ENCODE measurements around the gene NXPH1. TPM values are rescaled to one million over a fixed set of nuclear protein-coding genes. Genes with fewer than 3 reads are reported as not detected.
A peak's percentile ranks its signal among the peaks of the same experiment; 100 is the strongest.

The NXPH1 gene
- total RNA-seq, 1 donor from 2014 or later, result not detected

DNA sequence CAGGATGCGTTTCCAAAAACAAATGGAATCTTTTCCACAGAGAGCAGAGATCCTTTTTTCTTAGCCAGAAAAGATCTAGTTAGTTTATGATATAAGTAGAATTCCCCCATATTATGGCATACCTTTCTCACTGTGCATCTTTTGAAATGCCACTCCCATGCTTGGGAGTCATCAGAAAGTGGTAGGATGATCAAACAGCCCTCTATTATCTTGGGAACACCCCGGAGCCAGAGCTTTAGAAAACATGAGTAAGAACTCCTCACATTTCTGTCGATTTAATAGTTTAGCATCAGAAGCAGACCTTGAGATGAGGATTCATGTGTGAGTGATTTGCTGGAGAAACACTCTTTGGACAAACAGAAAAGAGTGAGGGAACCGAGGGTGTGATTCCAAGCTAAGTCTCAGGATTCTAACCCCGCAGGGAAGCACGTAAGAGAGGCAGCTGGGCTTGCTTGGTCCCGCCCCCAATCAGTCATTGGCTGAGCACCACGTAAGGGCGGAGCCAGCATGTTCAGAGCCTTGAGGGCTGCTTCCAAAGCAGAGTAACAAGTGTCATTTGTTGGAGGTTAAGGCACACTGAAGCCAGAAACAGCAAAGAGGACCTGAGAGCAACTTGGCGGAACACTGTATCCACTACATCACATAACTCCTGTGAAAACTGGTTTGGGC, 43.7 kb upstream of the NXPH1 start:
- H3K4me3 ChIP-seq (ENCODE audit: low read depth, low read length), result no peak overlapping the region
- TF ChIP-seq CTCF (IDR thresholded peaks at IDR 0.05; ENCODE audit: insufficient read depth, low read length, severe bottlenecking), result no peak
- no peaks in the 10 kb centered on the region for H3K36me3 ChIP-seq (ENCODE audit: control insufficient read depth, insufficient read depth, low read length)
- DNase-seq (ENCODE audit: low read depth) (no peak), FAIRE-seq (no peak)
- no peaks in the 10 kb centered on the region for H3K27me3 ChIP-seq (ENCODE audit: control insufficient read depth, insufficient read depth, low read length)

DNA sequence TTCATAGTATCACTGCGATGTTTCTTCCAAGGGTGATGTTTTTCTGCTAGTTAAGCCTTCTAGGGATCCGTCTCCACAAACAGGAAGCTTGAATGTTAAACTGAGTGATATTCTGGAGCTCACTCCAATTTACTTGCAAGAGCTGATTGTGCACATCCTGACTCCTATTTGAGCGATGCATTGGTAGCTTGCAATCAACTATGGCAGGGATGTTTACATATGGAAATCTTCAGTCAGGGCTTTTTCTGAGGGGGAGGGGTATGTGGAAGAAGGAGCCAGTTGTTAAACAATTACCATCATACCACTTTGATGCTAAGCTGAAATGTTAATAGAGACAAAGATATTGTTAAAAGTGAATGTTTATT, 43.2 kb upstream of the NXPH1 start:
- DNase-seq (ENCODE audit: low read depth), result no peak
- Histone ChIP-seq H3K36me3 (ENCODE audit: control insufficient read depth, insufficient read depth, low read length) (no peaks in the 10 kb centered on the region), H3K27me3 (ENCODE audit: control insufficient read depth, insufficient read depth, low read length) (no peaks in the 10 kb centered on the region), H3K4me3 (ENCODE audit: low read depth, low read length) (no peak overlapping the region)
- TF ChIP-seq CTCF (IDR thresholded peaks at IDR 0.05; ENCODE audit: insufficient read depth, low read length, severe bottlenecking), result no peak
- no peak for FAIRE-seq

GRCh38 chr7:8391353-8392062, 41.9 kb upstream of the NXPH1 start:
- FAIRE-seq (no peak), DNase-seq (ENCODE audit: low read depth) (no peak)
- no peak for TF ChIP-seq CTCF (IDR thresholded peaks at IDR 0.05; ENCODE audit: insufficient read depth, low read length, severe bottlenecking)
- Histone ChIP-seq H3K27me3 (ENCODE audit: control insufficient read depth, insufficient read depth, low read length) (no peaks in the 10 kb centered on the region), H3K4me3 (ENCODE audit: low read depth, low read length) (no peak overlapping the region), H3K36me3 (ENCODE audit: control insufficient read depth, insufficient read depth, low read length) (no peaks in the 10 kb centered on the region)

- FAIRE-seq, result peak; percentile 28
- H3K4me3 ChIP-seq (ENCODE audit: low read depth, low read length), result no peak overlapping the region
- no peak for TF ChIP-seq CTCF (IDR thresholded peaks at IDR 0.05; ENCODE audit: insufficient read depth, low read length, severe bottlenecking)
- H3K27me3 ChIP-seq (ENCODE audit: control insufficient read depth, insufficient read depth, low read length), result no peaks in the 10 kb centered on the region
- no peak for DNase-seq (ENCODE audit: low read depth)
- no peaks in the 10 kb centered on the region for H3K36me3 ChIP-seq (ENCODE audit: control insufficient read depth, insufficient read depth, low read length)
Observed at GRCh38 chr7:8396294-8396693, 37.1 kb upstream of the NXPH1 start.

DNA sequence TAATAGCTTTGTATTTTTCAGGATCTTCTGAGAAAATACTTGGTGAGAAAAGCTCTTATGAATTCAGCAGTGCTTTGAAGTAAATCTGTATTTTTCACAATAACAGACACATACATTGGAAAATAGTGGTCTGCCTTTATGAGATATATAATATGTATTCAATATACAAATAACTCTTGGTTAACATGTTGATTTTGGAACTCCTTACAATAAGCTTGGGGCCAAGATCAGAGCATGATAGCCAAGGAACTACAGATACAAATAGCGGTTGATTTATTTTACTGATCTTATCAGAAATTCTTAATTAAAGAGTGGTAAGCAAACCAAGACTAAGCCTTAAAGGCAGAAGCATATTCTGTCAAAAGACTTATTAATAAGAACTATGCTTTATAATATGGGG, 24.5 kb upstream of the NXPH1 start:
- TF ChIP-seq CTCF (IDR thresholded peaks at IDR 0.05; ENCODE audit: insufficient read depth, low read length, severe bottlenecking), result no peak
- DNase-seq (ENCODE audit: low read depth) (no peak), FAIRE-seq (no peak)
- no peak overlapping the region for H3K4me3 ChIP-seq (ENCODE audit: low read depth, low read length)
- no peaks in the 10 kb centered on the region for H3K27me3 ChIP-seq (ENCODE audit: control insufficient read depth, insufficient read depth, low read length)
- H3K36me3 ChIP-seq (ENCODE audit: control insufficient read depth, insufficient read depth, low read length), result no peaks in the 10 kb centered on the region

Data from bronchial epithelial cell (primary cell).